Measurements from ENCODE around the gene ACP1.
A peak's percentile ranks its signal among the peaks of the same experiment; 100 is the strongest.

Gene ACP1

GRCh38 chr2:256094-256493 is 8.7 kb upstream of the ACP1 start:
- H3K9me3 ChIP-seq (ENCODE audit: control insufficient read depth, low read length) = peaks cover 7% of the 10 kb centered on the region

GRCh38 chr2:257429-257828 is 7.3 kb upstream of the ACP1 start:
- H3K4me1 ChIP-seq (ENCODE audit: control insufficient read depth, insufficient read depth, low read length) = no peaks in the 10 kb centered on the region
- DNase-seq (ENCODE audit: low read depth) = no peak

More at GRCh38 chr2:256094-256493, 8.7 kb upstream of the ACP1 start:
- no peak overlapping the region for H3K4me3 ChIP-seq (ENCODE audit: low read length)
- H3K4me1 ChIP-seq (ENCODE audit: control insufficient read depth, insufficient read depth, low read length) = no peaks in the 10 kb centered on the region
- no peaks in the 10 kb centered on the region for H3K27me3 ChIP-seq (replicated peaks; ENCODE audit: control insufficient read depth, insufficient read depth, low read length)
- DNase-seq (ENCODE audit: low read depth) = no peak
- H3K36me3 ChIP-seq (ENCODE audit: control insufficient read depth, insufficient read depth, low read length, severe bottlenecking) = peaks cover 13% of the 10 kb centered on the region
- no peak overlapping the region for H3K9ac ChIP-seq (ENCODE audit: low read length)

GRCh38 chr2:257842-258241 is 6.9 kb upstream of the ACP1 start:
- no peak for DNase-seq (ENCODE audit: low read depth)
- H3K27me3 ChIP-seq (replicated peaks; ENCODE audit: control insufficient read depth, insufficient read depth, low read length) = no peaks in the 10 kb centered on the region
- H3K36me3 ChIP-seq (ENCODE audit: control insufficient read depth, insufficient read depth, low read length, severe bottlenecking) = peaks cover 3% of the 10 kb centered on the region
- H3K4me1 ChIP-seq (ENCODE audit: control insufficient read depth, insufficient read depth, low read length) = no peaks in the 10 kb centered on the region
- no peak overlapping the region for H3K9ac ChIP-seq (ENCODE audit: low read length)
- H3K9me3 ChIP-seq (ENCODE audit: control insufficient read depth, low read length) = peaks cover 7% of the 10 kb centered on the region
- no peak overlapping the region for H3K4me3 ChIP-seq (ENCODE audit: low read length)

More at GRCh38 chr2:257429-257828, 7.3 kb upstream of the ACP1 start:
- Histone ChIP-seq H3K36me3 (ENCODE audit: control insufficient read depth, insufficient read depth, low read length, severe bottlenecking) (peaks cover 7% of the 10 kb centered on the region), H3K27me3 (replicated peaks; ENCODE audit: control insufficient read depth, insufficient read depth, low read length) (no peaks in the 10 kb centered on the region), H3K9me3 (ENCODE audit: control insufficient read depth, low read length) (peaks cover 7% of the 10 kb centered on the region), H3K9ac (ENCODE audit: low read length) (no peak overlapping the region), H3K4me3 (ENCODE audit: low read length) (no peak overlapping the region)

- Histone ChIP-seq H3K4me1 (ENCODE audit: control insufficient read depth, insufficient read depth, low read length) (no peaks in the 10 kb centered on the region), H3K9ac (ENCODE audit: low read length) (no peak overlapping the region), H3K36me3 (ENCODE audit: control insufficient read depth, insufficient read depth, low read length, severe bottlenecking) (peaks cover 3% of the 10 kb centered on the region), H3K4me3 (ENCODE audit: low read length) (no peak overlapping the region), H3K27me3 (replicated peaks; ENCODE audit: control insufficient read depth, insufficient read depth, low read length) (no peaks in the 10 kb centered on the region), H3K9me3 (ENCODE audit: control insufficient read depth, low read length) (peaks cover 7% of the 10 kb centered on the region)
- no peak for DNase-seq (ENCODE audit: low read depth)
Observed at GRCh38 chr2:258933-259332, 5.8 kb upstream of the ACP1 start.

- H3K4me3 ChIP-seq (ENCODE audit: low read length) = no peak overlapping the region
- peaks cover 7% of the 10 kb centered on the region for H3K9me3 ChIP-seq (ENCODE audit: control insufficient read depth, low read length)
- no peaks in the 10 kb centered on the region for H3K27me3 ChIP-seq (replicated peaks; ENCODE audit: control insufficient read depth, insufficient read depth, low read length)
- no peaks in the 10 kb centered on the region for H3K4me1 ChIP-seq (ENCODE audit: control insufficient read depth, insufficient read depth, low read length)
- no peak for DNase-seq (ENCODE audit: low read depth)
- H3K9ac ChIP-seq (ENCODE audit: low read length) = no peak overlapping the region
- H3K36me3 ChIP-seq (ENCODE audit: control insufficient read depth, insufficient read depth, low read length, severe bottlenecking) = peaks cover 3% of the 10 kb centered on the region
Observed at GRCh38 chr2:259789-260331, 4.9 kb upstream of the ACP1 start.

- Histone ChIP-seq H3K9me3 (ENCODE audit: control insufficient read depth, low read length) (peaks cover 7% of the 10 kb centered on the region), H3K9ac (ENCODE audit: low read length) (no peak overlapping the region), H3K4me3 (ENCODE audit: low read length) (no peak overlapping the region), H3K4me1 (ENCODE audit: control insufficient read depth, insufficient read depth, low read length) (peaks cover 4% of the 10 kb centered on the region), H3K36me3 (ENCODE audit: control insufficient read depth, insufficient read depth, low read length, severe bottlenecking) (peaks cover 3% of the 10 kb centered on the region), H3K27me3 (replicated peaks; ENCODE audit: control insufficient read depth, insufficient read depth, low read length) (no peaks in the 10 kb centered on the region)
- no peak for DNase-seq (ENCODE audit: low read depth)
Observed at GRCh38 chr2:260507-261161, 4.1 kb upstream of the ACP1 start.

GRCh38 chr2:262117-262516 is 2.6 kb upstream of the ACP1 start:
- Histone ChIP-seq H3K36me3 (ENCODE audit: control insufficient read depth, insufficient read depth, low read length, severe bottlenecking) (peaks cover 3% of the 10 kb centered on the region), H3K27me3 (replicated peaks; ENCODE audit: control insufficient read depth, insufficient read depth, low read length) (no peaks in the 10 kb centered on the region), H3K9me3 (ENCODE audit: control insufficient read depth, low read length) (peaks cover 7% of the 10 kb centered on the region), H3K4me1 (ENCODE audit: control insufficient read depth, insufficient read depth, low read length) (peaks cover 7% of the 10 kb centered on the region), H3K9ac (ENCODE audit: low read length) (no peak overlapping the region), H3K4me3 (ENCODE audit: low read length) (no peak overlapping the region)
- DNase-seq (ENCODE audit: low read depth) = no peak

GRCh38 chr2:263022-263738 is 1.6 kb upstream of the ACP1 start:
- Histone ChIP-seq H3K4me3 (ENCODE audit: low read length) (peak overlapping the region; percentile 94), H3K4me1 (ENCODE audit: control insufficient read depth, insufficient read depth, low read length) (peaks cover 7% of the 10 kb centered on the region), H3K36me3 (ENCODE audit: control insufficient read depth, insufficient read depth, low read length, severe bottlenecking) (peaks cover 3% of the 10 kb centered on the region), H3K9me3 (ENCODE audit: control insufficient read depth, low read length) (peaks cover under 1% of the 10 kb centered on the region), H3K27me3 (replicated peaks; ENCODE audit: control insufficient read depth, insufficient read depth, low read length) (no peaks in the 10 kb centered on the region), H3K9ac (ENCODE audit: low read length) (peak overlapping the region; percentile 81)
- no peak for DNase-seq (ENCODE audit: low read depth)

- DNase-seq (ENCODE audit: low read depth) = peak; percentile 31
- peaks cover 7% of the 10 kb centered on the region for H3K4me1 ChIP-seq (ENCODE audit: control insufficient read depth, insufficient read depth, low read length)
- H3K36me3 ChIP-seq (ENCODE audit: control insufficient read depth, insufficient read depth, low read length, severe bottlenecking) = peaks cover 3% of the 10 kb centered on the region
- H3K9ac ChIP-seq (ENCODE audit: low read length) = peak within 1 kb of the TSS; percentile 87
- peak within 1 kb of the TSS; percentile 94 for H3K4me3 ChIP-seq (ENCODE audit: low read length)
- no peaks in the 10 kb centered on the region for H3K27me3 ChIP-seq (replicated peaks; ENCODE audit: control insufficient read depth, insufficient read depth, low read length)
- no peaks in the 10 kb centered on the region for H3K9me3 ChIP-seq (ENCODE audit: control insufficient read depth, low read length)
Observed at GRCh38 chr2:263774-264492, 814 bp upstream of the ACP1 start, which contains the start of gene SH3YL1. TSS of gene SH3YL1 (minus strand) at chr2:264032. CDS start at chr2:263984, 48 bp downstream.

- no peak for DNase-seq (ENCODE audit: low read depth)
Observed at GRCh38 chr2:268323-268722, 3.6 kb downstream of the ACP1 start.

More at GRCh38 chr2:268323-268722, 3.6 kb downstream of the ACP1 start:
- Histone ChIP-seq H3K27me3 (replicated peaks; ENCODE audit: control insufficient read depth, insufficient read depth, low read length) (no peaks in the 10 kb centered on the region), H3K4me1 (ENCODE audit: control insufficient read depth, insufficient read depth, low read length) (peaks cover 9% of the 10 kb centered on the region), H3K4me3 (ENCODE audit: low read length) (no peak overlapping the region), H3K9me3 (ENCODE audit: control insufficient read depth, low read length) (no peaks in the 10 kb centered on the region), H3K36me3 (ENCODE audit: control insufficient read depth, insufficient read depth, low read length, severe bottlenecking) (peaks cover 13% of the 10 kb centered on the region), H3K9ac (ENCODE audit: low read length) (no peak overlapping the region)
